HG02970 (cell line): ENCODE data around the gene MFAP4.

Experiments used
- ATAC-seq: cut with Tn5 transposase; IDR thresholded peaks from one replicate; pipeline ENCODE4 v1.9.1; 2021; ENCODE audit warnings: mild to moderate bottlenecking, moderate library complexity, moderate number of reproducible peaks; ENCODE audit not compliant: unreplicated experiment, low FRiP score

Gene MFAP4

GRCh38 chr17:19386974-19387920, at the start of gene MFAP4:
Gene MFAP4 (minus strand): TSS chr17:19387190. CDS start chr17:19387155, 35 bp downstream.
- no peak for ATAC-seq

GRCh38 chr17:19433727-19434340, 46.8 kb upstream of the MFAP4 start:
- no peak for ATAC-seq

- no peak for ATAC-seq
Observed at GRCh38 chr17:19433255-19433654, 46.3 kb upstream of the MFAP4 start.

GRCh38 chr17:19431691-19432090, 44.7 kb upstream of the MFAP4 start:
- no peak for ATAC-seq

- ATAC-seq = no peak
Observed at GRCh38 chr17:19426631-19427030, 39.6 kb upstream of the MFAP4 start.

GRCh38 chr17:19424934-19425868, 38.2 kb upstream of the MFAP4 start:
- ATAC-seq = no peak

- no peak for ATAC-seq
Observed at GRCh38 chr17:19421926-19422325, 34.9 kb upstream of the MFAP4 start.

- ATAC-seq = no peak
Observed at GRCh38 chr17:19421219-19421618, 34.2 kb upstream of the MFAP4 start.

GRCh38 chr17:19418251-19418992, 31.4 kb upstream of the MFAP4 start:
- ATAC-seq = no peak

GRCh38 chr17:19417611-19418010, 30.6 kb upstream of the MFAP4 start:
- no peak for ATAC-seq

- no peak for ATAC-seq
Observed at GRCh38 chr17:19415806-19416775, 29.1 kb upstream of the MFAP4 start.

GRCh38 chr17:19415311-19415710, 28.3 kb upstream of the MFAP4 start:
- ATAC-seq = no peak

GRCh38 chr17:19414396-19415280, 27.6 kb upstream of the MFAP4 start:
- no peak for ATAC-seq

- ATAC-seq = no peak
Observed at GRCh38 chr17:19413761-19414160, 26.8 kb upstream of the MFAP4 start.

GRCh38 chr17:19412984-19413383, 26.0 kb upstream of the MFAP4 start:
- no peak for ATAC-seq

GRCh38 chr17:19412510-19412909, 25.5 kb upstream of the MFAP4 start:
- ATAC-seq = no peak

GRCh38 chr17:19411631-19412030, 24.6 kb upstream of the MFAP4 start:
- no peak for ATAC-seq
